GM12872 (cell line): ENCODE results near the gene RBM33.

ENCODE experiments used
- TF ChIP-seq, protein P1 (sequence below): IDR thresholded peaks from 3 replicates; pipeline ENCODE4 v1.5.1; 2011; ENCODE audit warnings: low read depth, mild to moderate bottlenecking, low read length, moderate library complexity; ENCODE audit not compliant: insufficient read depth

RBM33 gene

DNA sequence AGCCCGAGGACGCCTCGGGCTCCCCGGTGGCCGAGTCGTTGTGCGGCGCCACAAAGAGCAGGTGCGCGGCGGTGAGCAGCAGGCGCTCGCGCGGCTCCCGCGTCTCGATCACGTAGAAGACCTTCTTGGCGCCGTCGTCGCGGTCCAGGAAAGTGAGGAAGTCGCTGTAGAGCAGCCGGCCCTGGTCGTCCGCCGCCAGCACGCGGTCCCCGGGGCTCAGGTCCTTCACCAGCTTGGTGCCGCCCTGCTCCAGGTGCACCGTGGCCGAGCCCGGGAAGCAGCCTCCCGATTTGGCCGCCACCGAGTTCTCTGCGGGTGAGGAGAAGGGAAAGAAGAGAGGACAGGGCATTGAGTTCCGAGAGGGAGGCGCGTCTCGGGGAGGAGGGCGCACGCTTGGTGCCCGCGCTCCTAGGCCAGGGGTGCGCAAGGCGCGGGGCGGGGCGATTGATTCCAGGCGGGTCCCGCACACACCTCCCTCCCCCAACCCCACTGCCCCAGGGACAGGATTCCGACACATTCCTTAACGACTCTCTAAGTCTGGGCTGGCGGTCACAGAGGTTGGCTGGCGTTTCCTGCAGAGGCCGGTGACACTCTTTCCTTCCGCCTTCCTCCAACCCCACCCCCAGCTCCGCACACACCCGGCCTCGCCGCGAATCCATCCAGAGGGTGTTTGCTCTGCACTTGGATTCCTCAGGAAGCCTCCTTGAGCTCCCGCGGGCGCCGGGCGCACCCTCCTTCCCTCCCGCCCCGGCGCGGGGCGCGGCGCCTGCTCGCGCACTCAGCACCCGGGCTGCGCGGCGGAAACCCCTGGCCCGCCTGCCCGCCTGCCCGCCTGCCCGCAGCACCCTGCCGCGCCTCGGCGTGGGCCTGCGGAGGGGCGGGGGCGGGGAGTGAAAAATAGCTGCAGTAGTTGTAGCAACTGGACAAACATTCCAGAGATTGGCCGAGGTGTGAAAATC, 159.2 kb downstream of the RBM33 start:
- TF ChIP-seq, protein P1, sequence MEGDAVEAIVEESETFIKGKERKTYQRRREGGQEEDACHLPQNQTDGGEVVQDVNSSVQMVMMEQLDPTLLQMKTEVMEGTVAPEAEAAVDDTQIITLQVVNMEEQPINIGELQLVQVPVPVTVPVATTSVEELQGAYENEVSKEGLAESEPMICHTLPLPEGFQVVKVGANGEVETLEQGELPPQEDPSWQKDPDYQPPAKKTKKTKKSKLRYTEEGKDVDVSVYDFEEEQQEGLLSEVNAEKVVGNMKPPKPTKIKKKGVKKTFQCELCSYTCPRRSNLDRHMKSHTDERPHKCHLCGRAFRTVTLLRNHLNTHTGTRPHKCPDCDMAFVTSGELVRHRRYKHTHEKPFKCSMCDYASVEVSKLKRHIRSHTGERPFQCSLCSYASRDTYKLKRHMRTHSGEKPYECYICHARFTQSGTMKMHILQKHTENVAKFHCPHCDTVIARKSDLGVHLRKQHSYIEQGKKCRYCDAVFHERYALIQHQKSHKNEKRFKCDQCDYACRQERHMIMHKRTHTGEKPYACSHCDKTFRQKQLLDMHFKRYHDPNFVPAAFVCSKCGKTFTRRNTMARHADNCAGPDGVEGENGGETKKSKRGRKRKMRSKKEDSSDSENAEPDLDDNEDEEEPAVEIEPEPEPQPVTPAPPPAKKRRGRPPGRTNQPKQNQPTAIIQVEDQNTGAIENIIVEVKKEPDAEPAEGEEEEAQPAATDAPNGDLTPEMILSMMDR, result no peak

DNA sequence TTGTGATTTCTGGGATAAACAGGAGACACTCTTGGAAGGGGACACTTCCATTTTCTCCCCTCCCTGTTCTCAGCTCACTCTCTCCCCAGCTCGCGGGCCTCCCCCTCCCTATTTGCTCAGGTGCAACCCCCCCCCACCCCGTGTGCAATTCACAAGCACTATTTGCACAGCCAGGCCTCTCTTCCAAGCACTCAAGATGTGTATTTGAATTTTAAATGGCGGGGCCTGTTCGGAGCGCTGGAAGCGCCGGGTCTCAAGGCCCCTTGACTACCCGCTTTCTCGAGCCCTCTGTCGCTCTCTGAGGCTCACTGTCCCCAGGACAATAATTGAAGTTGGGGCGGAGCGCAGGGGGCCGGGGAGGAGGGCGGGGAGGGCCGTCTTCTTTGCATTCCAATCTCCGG, 160.0 kb downstream of the RBM33 start:
- TF ChIP-seq, protein P1, result no peak

DNA sequence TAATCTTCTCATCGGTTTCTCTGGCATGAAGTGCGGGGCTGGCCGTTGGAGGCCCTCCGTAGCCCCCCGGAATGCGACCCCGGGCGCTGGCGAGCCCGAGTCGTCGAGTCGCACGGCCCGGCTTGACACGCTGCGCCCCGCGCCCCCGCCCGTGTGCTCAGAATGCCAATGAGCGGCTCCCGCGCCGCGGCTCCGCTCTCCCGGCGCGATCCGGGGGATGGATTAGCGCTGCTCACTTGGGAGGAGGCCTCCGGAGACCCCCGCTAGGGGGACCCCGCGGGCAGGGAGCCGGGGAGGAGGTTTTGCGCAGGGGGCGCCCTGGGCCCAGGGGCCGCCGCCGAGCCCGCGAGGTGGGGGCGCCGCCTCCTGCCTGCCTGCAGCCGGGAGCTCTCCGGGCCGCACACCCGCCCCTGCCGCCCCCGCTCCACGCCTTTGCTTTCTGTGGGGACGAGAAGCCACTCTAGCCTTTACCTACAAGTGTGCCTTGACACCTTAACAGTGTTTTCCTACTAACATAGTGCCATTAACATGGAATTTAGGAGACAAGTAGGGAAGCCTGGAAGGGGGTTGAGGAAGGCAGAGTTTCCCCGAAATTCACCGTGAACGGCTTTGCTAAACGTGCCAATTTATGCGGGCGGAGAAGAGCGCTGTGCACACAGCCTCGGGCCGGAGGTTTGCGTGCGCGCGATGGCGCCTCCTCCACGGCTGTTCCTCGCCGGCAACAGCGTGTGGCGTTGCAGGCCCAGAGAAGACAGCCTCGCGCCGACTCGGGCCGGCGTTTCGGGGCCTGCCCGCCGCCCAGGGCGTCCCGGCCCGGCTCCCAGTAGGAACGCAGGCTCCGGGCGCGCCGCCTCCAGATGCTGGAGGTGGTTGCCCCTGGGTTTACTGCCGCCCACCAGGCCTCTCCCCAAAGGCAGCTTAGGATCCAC, 160.7 kb downstream of the RBM33 start:
- TF ChIP-seq, protein P1, result peak; percentile 62

DNA sequence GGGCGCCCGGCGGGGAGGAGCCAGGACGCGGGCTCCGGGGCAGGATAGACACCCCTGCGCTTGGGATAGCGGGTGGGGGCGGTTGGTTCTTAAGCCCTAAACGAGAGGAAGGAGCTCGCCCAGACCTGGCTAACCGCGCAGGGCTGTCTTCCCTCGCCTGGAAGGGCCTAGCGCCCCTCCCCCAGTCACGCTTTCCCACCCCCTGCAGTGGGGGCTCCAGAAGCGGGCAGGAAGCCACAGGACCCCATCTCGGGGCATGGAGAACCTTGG, 161.3 kb downstream of the RBM33 start:
- TF ChIP-seq, protein P1, result no peak

DNA sequence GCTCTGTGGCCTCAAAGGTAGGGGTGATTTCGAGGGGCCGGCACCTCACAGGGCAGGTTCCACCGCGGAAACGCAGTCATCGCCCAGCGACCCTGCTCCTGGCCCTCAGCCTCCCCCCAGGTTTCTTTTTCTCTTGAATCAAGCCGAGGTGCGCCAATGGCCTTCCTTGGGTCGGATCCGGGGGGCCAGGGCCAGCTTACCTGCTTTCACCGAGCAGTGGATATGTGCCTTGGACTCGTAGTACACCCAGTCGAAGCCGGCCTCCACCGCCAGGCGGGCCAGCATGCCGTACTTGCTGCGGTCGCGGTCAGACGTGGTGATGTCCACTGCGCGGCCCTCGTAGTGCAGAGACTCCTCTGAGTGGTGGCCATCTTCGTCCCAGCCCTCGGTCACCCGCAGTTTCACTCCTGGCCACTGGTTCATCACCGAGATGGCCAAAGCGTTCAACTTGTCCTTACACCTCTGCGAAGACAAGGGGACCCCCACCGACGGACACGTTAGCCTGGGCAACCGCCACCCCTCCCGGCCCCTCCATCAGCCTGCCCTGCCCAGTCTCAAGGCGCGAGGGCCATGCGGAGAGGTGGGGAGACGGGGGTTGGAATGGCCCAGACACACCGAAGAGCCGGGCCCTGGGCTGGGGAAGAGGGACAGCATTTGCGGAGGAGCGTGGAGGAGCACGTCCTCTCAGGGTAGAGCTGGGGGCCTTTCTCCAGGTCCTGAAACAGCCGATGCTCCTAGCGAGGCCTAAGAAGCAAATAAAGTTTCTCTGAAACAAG, 161.8 kb downstream of the RBM33 start:
- TF ChIP-seq, protein P1, result no peak

DNA sequence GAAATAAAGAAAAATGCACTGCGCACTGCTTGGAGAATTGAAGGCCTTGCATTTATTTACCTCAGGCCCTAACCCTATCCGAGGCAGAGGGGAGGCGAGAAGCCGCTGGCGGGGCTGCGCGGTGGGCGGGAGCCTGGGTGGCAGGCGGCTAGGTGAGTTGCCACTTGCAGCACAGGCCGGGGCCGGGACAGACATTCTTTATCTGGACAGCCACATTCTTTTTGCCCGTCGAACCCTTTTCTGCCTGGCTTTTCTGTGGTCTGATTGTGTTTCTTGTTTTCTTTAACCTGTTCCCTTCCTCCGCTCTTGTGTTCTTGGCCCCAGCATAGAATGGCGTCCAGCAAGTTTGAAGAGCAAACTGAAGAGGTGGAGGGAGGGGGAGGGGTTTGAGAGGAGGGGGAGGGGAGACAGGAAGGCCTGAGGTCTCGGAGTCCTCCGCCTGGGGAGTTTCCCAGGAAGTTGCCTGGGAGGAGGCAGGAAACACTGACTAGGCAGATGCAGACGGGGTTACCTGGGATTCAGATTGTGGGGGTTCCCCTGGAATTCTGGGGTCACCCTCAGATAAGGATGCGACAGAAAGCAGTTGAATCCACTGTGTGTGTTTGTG, 162.7 kb downstream of the RBM33 start:
- TF ChIP-seq, protein P1, result no peak
